Dermis blood vessel endothelial cell (primary cell): ENCODE data around the gene CT45A9. TPM values are rescaled to one million over a fixed set of nuclear protein-coding genes. Genes with fewer than 3 reads are reported as not detected.
"Not testable (repeated sequence)": the region's sequence is repeated elsewhere in the genome, so short reads cannot be mapped to it uniquely, and the experiment has no call there.

Source experiments
- DNase-seq: peaks from one replicate; pipeline ENCODE4 v3.0.0; 2010
- total RNA-seq: library from RNA; depleted of rRNA; stranded (reverse); fragments of >200 nt; gene quantifications from 2 replicates; pipeline ENCODE4 v1.2.3, GENCODE V29; 2014

The CT45A9 gene, protein sequence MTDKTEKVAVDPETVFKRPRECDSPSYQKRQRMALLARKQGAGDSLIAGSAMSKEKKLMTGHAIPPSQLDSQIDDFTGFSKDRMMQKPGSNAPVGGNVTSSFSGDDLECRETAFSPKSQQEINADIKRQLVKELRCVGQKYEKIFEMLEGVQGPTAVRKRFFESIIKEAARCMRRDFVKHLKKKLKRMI
- total RNA-seq = not detected in 2 replicates

GRCh38 chrX:135871712-135872111, at the start of gene CT45A9:
Gene CT45A9 (minus strand): TSS chrX:135871812. CDS start chrX:135868061, 3,751 bp downstream.
- DNase-seq = not testable (repeated sequence)

GRCh38 chrX:135920516-135920915, 48.9 kb upstream of the CT45A9 start:
- DNase-seq = not testable (repeated sequence)

DNA sequence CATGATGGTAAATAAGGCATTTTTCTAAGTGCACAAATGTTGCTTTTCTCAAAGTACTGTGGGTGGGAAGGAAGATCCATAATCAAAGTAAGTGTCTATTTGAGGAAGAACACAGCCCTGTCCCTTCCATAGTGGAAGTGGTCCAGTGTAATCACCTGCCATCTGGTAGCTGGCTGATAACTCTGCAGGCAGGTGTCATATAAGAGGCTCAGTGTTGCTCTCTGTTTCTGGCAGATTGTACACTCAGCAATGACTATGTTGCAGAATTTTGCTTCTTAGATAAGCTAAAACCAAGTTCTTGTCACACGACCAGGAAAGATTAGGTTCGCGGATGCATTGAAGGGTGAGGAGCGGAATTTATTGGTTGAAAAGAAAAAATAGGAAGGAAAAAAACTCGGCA, 42.8 kb upstream of the CT45A9 start:
- no peak for DNase-seq

DNA sequence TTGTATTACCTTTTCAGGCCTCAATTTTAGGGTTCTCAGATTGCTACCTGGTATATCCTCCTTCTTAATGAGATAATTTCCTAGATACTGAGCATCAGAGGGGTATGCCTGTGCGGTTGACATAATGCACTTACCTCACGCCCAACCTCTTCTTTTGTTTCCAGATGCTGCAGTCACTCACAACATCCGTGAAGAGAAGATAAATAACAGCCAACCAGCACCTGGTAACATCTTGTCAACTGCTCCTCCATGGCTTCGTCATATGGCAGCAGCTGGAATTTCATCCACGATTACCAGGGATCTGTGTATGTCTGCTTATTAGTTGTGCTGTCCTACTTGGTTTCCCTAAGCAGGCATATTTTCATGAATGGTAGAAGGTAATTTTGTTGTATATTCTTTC, 38.6 kb upstream of the CT45A9 start:
- DNase-seq = no peak

- DNase-seq = no peak
Measured at GRCh38 chrX:135893294-135893817, 21.7 kb upstream of the CT45A9 start, which contains the start of the genes CT45A10 and SAGE1. Gene CT45A10 (minus strand): TSS chrX:135893444. CDS start chrX:135885344, 8,100 bp downstream. Gene SAGE1 (plus strand): TSS chrX:135893716. CDS start chrX:135896243, 2,527 bp downstream.

DNA sequence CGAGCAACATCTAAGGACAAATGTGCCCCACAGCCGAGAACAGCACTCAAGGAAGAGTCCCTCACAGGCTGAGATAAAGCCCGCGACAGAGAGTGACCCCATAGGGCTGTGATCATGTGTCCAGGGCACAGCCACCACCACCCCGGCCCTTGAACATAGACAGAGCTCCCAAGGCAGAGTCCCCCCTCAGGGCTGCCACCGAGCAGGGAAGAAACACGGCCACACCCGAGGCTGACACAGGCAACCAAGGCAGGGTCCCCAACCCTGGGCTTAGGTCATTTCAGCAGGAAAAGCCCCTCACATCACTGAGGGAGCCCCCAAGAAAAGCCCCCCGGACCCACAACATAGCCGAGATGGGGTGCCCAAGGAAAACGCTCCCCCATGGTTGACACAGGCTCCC, 21.2 kb upstream of the CT45A9 start:
- no peak for DNase-seq

- no peak for DNase-seq
Measured at GRCh38 chrX:135890087-135890585, 18.5 kb upstream of the CT45A9 start.

GRCh38 chrX:135888976-135889375, 17.4 kb upstream of the CT45A9 start:
- DNase-seq = peak; percentile 0

DNA sequence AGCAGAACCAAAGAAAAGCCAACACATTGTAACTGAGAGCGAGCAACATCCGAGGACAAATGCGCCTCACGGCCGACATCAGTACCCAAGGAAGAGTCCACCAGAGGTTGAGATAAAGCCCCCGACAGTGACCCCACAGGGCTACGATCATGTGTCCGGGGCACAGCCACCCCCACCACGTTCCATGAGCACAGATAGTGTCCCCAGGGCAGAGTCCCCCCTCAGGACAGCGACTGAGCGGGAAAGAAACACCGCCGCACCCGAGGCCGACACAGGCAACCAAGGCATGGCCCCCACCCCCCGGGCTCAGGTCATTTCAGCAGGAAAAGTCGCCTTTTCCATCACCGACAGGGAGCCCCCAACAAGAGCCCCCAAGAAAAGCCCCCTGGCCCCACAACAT, 16.6 kb upstream of the CT45A9 start:
- not testable (repeated sequence) for DNase-seq

DNA sequence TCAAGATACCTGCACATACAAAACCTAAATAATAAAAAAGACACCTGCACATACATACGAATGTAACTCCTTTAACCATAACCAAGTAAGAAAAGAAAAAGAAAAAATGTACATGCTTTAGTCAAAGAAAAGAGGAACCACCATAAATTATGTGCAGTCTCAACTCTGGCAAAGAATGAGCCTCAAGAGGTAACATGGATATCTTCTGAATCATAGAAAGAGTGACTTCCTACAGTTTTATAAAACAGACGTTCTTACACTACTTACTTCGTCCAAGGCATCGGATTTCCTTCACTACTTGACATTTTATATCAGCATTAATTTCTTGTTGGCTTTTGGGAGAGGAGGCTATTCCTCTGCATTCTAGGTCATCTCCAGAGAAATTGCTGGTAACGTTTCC, 11.1 kb upstream of the CT45A9 start:
- DNase-seq = not testable (repeated sequence)

GRCh38 chrX:135854438-135854837, 17.2 kb downstream of the CT45A9 start, which contains the start of gene CT45A8:
Gene CT45A8 (minus strand): TSS chrX:135854538. CDS start chrX:135850783, 3,755 bp downstream.
- DNase-seq = not testable (repeated sequence)

GRCh38 chrX:135837180-135837579, 34.4 kb downstream of the CT45A9 start, which contains the start of gene CT45A7:
Gene CT45A7 (minus strand): TSS chrX:135837280. CDS start chrX:135833533, 3,747 bp downstream.
- DNase-seq = not testable (repeated sequence)

DNA sequence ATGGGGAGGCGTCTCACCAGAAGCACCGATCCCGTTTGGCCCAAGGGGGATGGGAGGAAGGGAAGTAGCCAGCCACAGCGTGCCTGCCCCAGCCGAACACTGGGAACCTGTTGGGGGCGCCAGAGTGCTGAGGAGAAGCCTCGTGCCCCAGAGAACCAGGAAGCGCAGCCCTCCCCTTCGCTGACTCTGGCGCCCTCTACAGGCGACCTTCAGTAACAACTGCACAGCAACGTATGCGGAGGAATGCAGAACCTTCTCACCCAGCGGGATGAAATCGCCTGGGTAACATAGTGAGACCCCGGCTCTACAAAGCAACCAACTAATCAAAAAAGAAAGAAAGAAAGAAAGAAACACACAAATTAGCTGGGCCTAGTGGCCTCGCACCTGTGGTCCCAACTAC, 51.7 kb downstream of the CT45A9 start, which contains the start of gene CT45A2:
Gene CT45A2, minus strand, starts transcription at position 101 of the 400 bp plus-strand sequence. CDS start 3,747 bp downstream, outside the sequence.
- DNase-seq = not testable (repeated sequence)

Other genes starting within 250 kb of the CT45A9 start
- not detected in 2 replicates for gene CT45A1, start 158.2 kb downstream of the CT45A9 start, total RNA-seq
- not detected in 2 replicates for gene CT45A3, start 103.6 kb downstream of the CT45A9 start, total RNA-seq
- gene CT45A5, start 86.3 kb downstream of the CT45A9 start, total RNA-seq = not detected in 2 replicates
- gene CT45A6, start 69.0 kb downstream of the CT45A9 start, total RNA-seq = not detected in 2 replicates
- gene CT45A2, start 51.8 kb downstream of the CT45A9 start, total RNA-seq = not detected in 2 replicates
- gene CT45A7, start 34.5 kb downstream of the CT45A9 start, total RNA-seq = not detected in 2 replicates
- not detected in 2 replicates for gene CT45A8, start 17.3 kb downstream of the CT45A9 start, total RNA-seq
- gene CT45A10, start 21.6 kb upstream of the CT45A9 start, total RNA-seq = not detected in 2 replicates
- gene SAGE1, start 21.9 kb upstream of the CT45A9 start, total RNA-seq = not detected in 2 replicates
- gene MMGT1, start 102.2 kb upstream of the CT45A9 start, total RNA-seq = 5.8 and 13.0 TPM in 2 replicates
- 18.4 and 19.3 TPM in 2 replicates for gene SLC9A6, start 113.6 kb upstream of the CT45A9 start, total RNA-seq